HG02798 (cell line): ENCODE data around the gene FN1.
"Not testable (repeated sequence)": the region's sequence is repeated elsewhere in the genome, so short reads cannot be mapped to it uniquely, and the experiment has no call there.

Experiments
- ATAC-seq: cut with Tn5 transposase; IDR thresholded peaks from one replicate; pipeline ENCODE4 v1.9.1; 2021; ENCODE audit warnings: mild to moderate bottlenecking; ENCODE audit not compliant: unreplicated experiment, poor library complexity

Gene FN1

DNA sequence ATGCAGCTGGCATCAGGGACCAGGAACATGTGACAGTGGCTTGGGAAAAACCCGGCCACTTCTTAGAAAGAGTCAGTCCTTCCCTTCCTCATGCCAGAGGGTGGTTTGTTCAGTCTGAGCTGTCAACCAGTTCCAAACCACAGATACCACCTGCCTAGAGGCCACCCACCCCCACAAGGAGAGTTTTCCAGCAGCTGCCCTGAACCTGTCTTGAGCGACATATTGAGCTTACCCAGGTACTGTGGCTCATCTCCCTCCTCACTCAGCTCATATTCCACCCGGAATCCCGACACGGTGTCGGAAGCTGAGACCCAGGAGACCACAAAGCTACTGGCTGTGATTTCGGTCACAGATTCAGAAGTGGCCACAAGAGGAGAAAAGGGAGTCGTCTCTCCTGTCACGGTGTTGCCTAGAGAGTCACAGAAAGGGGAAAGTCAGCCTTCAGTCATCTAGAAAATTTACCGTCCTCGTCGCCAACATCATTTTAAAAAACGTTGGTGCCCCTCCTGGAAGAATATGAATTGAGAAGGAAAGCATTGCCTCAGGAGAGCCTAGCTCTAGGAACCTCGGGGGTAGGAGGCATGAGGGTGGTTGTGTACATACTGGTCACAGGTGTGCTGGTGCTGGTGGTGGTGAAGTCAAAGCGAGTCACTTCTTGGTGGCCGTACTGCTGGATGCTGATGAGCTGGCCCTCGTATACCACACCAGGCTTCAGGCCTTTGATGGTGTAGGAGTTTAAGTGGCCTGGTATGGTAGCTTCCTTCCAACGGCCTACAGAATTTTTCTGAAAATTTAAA is 26.3 kb downstream of the FN1 start:
- no peak for ATAC-seq

DNA sequence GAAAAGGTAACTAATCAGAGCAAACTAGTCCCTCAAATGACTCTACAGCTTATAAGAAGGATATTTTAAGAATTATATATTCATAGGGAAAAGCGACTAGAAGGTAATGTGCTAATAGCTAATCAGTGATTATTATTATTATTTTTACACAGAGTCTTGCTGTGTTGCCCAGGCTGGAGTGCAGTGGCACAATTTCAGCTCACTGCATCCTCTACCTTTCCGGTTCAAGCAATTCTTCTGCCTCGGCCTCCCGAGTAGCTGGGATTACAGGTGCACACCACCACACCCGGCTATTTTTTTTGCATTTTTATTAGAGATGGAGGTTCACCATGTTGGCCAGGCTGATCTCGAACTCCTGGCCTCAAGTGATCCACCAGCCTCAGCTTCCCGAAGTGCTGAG is 27.4 kb downstream of the FN1 start:
- not testable (repeated sequence) for ATAC-seq

GRCh38 chr2:215407590-215408264 is 28.1 kb downstream of the FN1 start:
- no peak for ATAC-seq

DNA sequence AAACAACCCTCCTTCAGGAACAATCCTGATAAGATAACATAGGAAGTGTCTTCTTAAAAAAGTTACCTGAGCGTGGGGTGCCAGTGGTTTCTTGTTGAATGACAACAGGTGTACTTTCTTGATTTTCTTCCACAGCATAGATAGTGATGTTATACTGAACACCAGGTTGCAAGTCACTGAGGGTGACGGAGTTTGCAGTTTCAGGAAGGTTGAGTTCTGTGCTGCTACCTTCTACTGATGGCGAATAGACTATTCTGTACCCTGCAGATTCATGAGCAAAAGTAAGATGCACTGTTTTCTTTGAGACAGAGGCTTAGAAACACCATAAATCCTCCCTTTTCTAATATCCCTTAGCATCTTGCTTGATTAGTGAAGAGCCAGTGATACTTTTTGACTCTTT is 28.8 kb downstream of the FN1 start:
- no peak for ATAC-seq

- ATAC-seq, result no peak
Measured at GRCh38 chr2:215405722-215406581, 29.9 kb downstream of the FN1 start.

DNA sequence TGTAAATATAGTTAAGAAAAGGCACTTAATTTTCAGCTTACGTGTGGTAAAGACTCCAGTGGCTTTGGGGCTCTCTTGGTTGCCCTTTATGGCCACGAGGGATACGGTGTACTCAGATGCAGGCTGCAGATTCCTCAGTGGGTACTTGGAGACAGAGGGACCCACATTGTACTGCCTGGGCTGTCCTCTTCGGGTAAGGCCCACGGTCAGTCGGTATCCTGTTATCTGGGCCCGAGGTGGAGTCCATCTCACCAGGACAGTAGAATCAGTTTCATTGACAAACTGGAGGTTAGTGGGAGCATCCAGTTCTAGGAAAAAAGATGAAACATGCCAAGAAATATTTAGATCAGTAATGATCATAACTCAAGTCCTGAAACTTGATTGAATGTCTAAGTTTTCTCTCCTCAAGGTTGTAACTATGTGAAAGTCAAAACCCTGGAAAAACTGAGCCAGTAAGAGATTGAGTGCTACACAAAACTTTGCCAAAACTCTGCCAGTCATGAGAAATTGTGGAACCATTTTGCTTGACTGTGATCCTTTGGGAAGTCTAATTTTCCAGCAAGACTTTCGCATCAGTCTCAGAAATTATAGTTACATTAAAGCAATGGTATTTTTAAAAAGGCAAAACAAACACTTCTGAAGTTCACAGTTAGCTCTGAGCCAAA is 31.4 kb downstream of the FN1 start:
- no peak for ATAC-seq

- no peak for ATAC-seq
Measured at GRCh38 chr2:215403441-215404347, 32.2 kb downstream of the FN1 start.

- ATAC-seq, result no peak
Measured at GRCh38 chr2:215401896-215402379, 33.9 kb downstream of the FN1 start.

DNA sequence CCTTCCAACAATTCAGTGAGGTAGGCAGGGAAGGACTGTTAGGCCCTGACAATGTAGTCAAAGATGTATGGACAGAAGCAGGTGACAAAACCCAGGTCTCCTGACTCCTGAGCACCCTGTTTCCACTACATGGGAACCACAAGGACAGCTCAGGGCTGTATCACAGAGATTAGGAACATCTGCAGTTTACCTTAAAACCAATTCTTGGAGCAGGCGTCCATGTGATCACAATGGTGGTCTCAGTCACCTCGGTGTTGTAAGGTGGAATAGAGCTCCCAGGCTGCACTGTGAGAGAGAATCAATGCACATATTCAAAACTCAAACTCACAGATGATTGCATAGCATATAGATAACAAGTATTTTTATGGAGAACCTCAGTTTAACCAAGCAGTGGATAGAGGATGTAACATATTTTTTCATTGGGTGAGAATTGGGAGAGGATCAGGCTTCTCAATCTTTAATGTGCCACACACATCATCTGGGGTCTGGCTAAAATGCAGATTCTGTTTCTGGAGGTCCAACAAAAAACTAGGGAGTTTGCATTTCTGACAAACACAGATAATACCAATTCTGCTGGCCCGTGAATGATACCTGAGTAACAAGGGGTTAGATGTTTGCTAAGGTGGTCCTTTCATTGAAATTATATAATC is 36.7 kb downstream of the FN1 start:
- no peak for ATAC-seq

DNA sequence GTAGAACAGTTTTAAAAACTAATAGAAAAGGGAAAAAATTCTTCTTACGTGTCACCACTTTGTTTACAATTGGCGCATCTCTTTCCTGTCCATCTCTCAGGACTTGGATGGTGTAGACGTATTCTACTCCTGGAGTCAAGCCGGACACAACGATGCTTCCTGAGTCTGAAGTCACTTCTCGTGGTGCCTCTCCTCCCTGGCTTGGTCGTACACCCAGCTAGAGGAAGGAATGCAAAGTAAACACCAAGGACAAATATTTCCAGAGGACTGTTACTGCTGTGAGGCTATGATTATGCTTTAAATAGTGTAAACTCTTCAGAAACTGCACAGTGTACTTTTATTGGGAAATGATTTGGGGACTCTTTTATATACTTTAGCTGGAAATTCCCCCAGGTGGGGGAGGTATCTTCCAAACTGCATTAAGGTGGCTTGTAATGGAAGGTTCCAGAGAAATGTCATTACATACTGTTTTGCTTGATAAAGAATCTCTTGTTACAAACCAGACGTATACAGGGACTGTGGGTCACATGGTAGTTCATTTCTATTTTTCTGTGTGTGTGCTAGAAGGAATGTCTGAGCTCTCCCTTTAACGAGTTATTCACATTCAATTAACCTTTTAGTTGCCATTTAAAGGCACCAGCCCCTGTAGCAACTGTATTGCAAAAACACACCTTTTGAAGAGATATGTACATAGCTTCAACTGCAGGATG is 38.1 kb downstream of the FN1 start:
- no peak for ATAC-seq

DNA sequence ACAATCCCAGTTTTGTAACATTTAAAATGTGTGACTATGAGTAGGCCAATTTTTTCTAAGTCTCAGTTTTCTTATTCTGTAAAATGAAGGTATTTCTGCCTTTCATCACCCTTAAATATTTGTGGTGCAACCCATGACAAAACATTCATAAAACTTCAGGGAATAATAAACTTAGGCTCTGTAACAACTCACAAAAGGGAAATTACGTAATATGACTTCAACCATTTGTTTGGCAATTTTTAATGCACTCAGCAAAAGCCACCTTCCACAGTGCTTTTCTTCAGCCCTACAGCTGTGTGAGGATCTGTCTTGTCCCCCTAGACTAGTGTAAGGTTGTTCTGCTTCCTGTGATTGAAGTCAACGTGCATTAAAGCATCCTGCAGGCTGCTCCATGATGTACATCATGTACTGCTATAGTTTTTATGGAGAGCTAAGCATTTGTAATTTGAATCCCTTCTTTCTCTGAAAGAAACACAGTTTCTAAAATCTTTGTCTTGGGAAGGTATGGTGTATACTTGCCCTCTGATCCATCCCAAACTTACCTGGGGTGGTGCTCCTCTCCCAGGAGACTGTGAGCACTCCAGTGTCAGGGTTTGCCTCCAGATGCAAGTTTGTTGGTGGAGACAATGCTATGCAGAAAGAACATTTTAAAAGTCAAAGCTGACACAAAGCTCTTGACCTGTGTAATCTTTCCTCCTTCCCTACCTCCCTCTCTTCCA is 39.1 kb downstream of the FN1 start:
- no peak for ATAC-seq

- no peak for ATAC-seq
Measured at GRCh38 chr2:215395687-215396460, 40.0 kb downstream of the FN1 start.

DNA sequence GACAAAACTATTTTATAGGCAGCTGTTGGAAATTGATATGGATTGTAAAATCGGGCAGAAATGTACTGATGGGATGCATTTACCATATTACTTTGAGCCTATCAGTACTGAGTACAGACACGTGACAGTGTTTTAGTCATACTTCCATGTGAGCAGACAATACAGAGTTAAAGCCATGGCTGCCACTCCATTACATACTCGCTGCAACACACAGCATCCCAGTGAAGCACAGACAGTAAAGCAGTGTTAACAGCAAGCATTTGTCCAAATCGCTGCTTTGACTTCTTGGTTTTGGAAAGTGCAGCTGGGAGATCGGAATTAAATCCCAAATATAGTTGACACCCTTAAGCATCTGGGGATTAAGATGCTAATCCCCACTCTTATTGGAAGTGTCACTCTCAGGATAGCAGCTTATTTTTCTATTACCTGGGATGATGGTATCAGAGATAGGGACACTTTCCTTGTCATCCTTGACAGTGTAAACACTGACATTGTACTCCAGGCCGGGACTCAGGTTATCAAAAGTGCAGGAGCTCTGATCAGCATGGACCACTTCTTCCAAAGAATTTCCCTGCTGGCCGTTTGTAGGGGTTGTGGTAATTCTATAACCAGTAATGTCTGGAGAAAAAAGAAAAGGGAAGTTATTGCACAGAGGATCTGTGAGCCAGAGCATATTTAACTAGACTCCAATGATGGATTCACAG is 41.6 kb downstream of the FN1 start:
- ATAC-seq, result no peak

GRCh38 chr2:215392687-215393270 is 43.1 kb downstream of the FN1 start:
- ATAC-seq, result no peak

DNA sequence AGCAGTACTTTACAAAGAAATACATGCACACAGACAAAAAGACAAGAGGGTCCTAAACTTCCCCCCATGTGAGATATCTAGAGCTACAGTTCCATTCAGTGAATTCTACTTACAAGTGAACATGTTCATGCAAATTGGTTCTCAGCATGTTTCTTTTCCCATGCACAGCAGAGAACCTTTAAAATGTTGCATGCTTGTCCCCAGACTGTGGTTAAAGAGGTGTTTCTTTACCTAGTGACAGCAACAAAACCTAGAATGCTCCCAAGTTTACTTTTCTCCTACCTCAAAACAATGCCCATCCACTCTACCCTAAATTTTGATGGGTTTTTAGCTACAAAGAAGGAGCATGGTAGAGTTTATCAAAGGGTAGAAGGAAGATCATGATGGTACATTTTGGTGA is 43.7 kb downstream of the FN1 start:
- no peak for ATAC-seq

DNA sequence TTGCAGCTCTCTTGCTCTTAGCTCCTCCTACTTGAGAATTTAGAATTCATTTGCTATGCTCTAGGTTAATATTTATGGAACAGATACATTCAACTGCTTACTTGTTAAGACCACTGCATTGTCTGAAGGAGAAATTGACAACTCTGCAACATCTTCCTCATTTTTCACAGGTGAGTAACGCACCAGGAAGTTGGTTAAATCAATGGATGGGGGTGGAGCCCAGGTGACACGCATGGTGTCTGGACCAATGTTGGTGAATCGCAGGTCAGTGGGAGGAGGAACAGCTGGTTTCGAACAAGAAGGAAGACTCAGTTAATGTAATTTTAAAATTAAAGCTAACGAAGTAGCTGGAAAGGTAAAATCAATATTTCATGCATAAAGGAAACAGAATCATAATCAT is 44.3 kb downstream of the FN1 start:
- no peak for ATAC-seq
